ENCODE results near the gene TAF4. TPM values are rescaled to one million over a fixed set of nuclear protein-coding genes. Genes with fewer than 3 reads are reported as not detected.
"Not testable (repeated sequence)": the region's sequence is repeated elsewhere in the genome, so short reads cannot be mapped to it uniquely, and the experiment has no call there.

The TAF4 gene
- total RNA-seq, 1 donor from 2014 or later: 17.6 TPM

DNA sequence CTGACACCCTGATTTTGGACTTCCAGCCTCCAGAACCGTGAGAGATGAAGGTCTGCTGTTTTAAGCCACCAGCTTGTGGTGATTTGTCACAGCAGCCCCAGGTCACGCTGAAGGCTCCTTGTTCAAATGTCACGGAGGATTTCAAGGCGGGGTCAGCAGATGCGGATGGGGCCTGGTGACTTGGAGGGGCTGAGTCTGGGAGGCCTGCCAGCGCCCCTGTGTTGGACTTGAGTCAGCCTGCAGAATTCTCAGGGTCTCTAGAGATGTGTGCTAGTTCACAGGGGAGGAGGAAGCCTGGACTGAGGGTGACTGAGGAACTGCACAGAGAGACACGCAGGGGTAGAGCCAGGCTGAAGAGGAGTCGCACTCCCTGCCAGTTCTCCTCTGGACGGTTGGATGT, 19.5 kb upstream of the TAF4 start:
- TF ChIP-seq, protein P1, sequence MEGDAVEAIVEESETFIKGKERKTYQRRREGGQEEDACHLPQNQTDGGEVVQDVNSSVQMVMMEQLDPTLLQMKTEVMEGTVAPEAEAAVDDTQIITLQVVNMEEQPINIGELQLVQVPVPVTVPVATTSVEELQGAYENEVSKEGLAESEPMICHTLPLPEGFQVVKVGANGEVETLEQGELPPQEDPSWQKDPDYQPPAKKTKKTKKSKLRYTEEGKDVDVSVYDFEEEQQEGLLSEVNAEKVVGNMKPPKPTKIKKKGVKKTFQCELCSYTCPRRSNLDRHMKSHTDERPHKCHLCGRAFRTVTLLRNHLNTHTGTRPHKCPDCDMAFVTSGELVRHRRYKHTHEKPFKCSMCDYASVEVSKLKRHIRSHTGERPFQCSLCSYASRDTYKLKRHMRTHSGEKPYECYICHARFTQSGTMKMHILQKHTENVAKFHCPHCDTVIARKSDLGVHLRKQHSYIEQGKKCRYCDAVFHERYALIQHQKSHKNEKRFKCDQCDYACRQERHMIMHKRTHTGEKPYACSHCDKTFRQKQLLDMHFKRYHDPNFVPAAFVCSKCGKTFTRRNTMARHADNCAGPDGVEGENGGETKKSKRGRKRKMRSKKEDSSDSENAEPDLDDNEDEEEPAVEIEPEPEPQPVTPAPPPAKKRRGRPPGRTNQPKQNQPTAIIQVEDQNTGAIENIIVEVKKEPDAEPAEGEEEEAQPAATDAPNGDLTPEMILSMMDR (IDR thresholded peaks at IDR 0.05): no peak
- DNase-seq (no peak), ATAC-seq (no peak)
- intact Hi-C loops (cut with DNase I): no loop called here
- Histone ChIP-seq H3K4me3 (no peak overlapping the region), H3K4me1 (no peaks in the 10 kb centered on the region), H3K36me3 (no peaks in the 10 kb centered on the region), H3K27me3 (ENCODE audit: low read depth) (peaks cover 9% of the 10 kb centered on the region), H3K27ac (no peak overlapping the region), H3K9me3 (no peaks in the 10 kb centered on the region)

DNA sequence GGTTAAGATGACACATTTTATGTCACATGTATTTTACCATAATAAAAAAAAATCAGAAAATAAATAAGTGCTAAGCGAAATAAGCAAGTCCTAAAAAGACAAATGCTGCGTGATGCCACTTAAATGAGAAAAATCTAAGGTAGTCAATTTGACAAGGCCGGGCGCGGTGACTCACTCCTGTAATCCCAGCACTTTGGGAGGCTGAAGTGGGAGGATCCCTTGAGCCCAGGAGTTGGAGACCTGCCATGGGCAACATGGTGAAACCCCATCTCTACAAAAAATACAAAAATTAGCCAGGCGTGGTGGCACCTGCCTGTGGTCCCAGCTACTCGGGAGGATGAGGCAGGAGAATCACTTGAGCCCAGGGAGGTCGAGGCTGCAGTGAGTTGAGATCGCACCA, 18.5 kb upstream of the TAF4 start:
- H3K27ac ChIP-seq; ATAC-seq; H3K27me3 ChIP-seq (ENCODE audit: low read depth); H3K36me3 ChIP-seq; H3K4me1 ChIP-seq; DNase-seq; H3K4me3 ChIP-seq; intact Hi-C loops (cut with DNase I); H3K9me3 ChIP-seq: not testable (repeated sequence)

DNA sequence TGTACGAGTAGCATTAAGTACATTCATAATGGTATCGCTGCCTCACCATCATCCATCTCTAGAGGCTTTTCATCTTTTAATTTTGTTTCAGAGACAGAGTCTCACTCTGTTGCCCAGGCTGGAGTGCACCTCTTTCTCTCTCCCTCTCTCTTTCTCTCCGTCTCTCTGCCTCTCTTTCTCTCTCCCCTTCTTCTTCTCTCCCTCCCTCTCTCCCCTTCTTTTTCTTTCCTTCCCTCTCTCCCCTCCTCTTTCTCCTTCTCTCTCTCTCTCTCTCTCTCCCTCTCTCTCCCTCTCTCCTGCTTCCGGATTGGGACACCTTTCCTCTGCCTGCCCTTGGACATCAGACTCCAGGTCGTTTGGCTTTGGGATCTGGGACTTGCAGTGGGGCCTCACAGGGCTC, 17.6 kb upstream of the TAF4 start:
- ATAC-seq (no peak), DNase-seq (no peak)
- H3K36me3 ChIP-seq: no peaks in the 10 kb centered on the region
- H3K9me3 ChIP-seq: no peaks in the 10 kb centered on the region
- intact Hi-C loops (cut with DNase I): no loop called here
- H3K27ac ChIP-seq: no peak overlapping the region
- no peak overlapping the region for H3K4me3 ChIP-seq
- H3K4me1 ChIP-seq: no peaks in the 10 kb centered on the region
- peaks cover 9% of the 10 kb centered on the region for H3K27me3 ChIP-seq (ENCODE audit: low read depth)
- TF ChIP-seq, protein P1 (IDR thresholded peaks at IDR 0.05): no peak

DNA sequence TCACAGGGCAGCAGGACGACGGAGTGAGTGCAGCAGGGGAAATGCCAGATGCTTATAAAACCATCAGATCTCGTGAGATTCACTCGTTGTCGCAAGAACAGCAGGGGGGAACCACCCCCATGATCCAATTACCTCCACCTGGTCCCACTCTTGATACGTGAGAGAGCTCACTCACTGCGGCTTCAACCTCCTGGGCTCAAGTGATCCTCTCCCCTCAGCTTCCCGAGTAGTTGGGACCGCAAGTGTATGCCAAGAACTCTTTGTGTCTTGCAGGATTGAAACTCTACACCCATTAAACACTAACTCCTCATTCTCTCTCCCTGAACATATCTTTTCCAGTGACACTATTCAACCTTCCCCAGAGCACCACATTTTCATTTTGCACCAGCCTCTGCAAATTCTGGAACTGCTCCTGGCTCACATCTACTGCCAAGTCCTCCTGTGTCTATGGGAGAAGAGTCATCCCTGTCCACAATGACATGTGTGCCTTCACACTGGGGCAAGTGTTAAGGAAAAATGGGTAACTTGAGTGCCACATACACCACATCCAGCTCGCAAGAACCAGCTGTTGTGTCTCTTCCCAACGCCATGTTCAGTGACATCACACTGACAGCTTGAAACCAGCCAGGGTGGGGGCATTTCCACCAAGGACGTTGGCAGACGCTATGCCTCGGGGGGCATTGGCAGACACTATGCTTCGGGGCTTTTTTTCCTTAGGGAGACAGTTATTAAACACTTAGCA, 14.7 kb upstream of the TAF4 start:
- DNase-seq: no peak
- H3K4me1 ChIP-seq: no peaks in the 10 kb centered on the region
- no peak for ATAC-seq
- no peaks in the 10 kb centered on the region for H3K36me3 ChIP-seq
- TF ChIP-seq, protein P1 (IDR thresholded peaks at IDR 0.05): no peak
- peaks cover 10% of the 10 kb centered on the region for H3K27me3 ChIP-seq (ENCODE audit: low read depth)
- peaks cover 13% of the 10 kb centered on the region for H3K9me3 ChIP-seq
- no peak overlapping the region for H3K27ac ChIP-seq
- intact Hi-C loops (cut with DNase I): no loop called here
- H3K4me3 ChIP-seq: no peak overlapping the region

DNA sequence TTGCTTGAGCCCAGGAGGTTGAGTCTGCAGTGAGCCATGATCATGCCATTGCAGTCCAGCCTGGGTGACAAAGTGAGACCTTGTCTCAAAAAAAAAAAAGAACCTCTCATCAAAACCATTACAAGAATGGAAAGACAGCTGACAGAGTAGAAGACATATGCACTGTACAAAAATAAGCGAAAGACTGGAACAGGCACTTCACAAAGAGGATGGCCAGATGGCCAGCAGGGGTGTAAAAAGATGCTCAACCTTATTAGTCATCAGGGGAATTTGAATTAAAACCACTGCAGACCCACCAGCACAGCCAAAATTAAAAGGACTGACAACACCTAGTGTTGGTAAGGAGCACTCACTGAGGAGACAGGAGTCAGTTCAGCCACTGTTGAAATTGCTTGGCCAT, 13.5 kb upstream of the TAF4 start:
- Histone ChIP-seq H3K36me3 (no peaks in the 10 kb centered on the region), H3K27ac (no peak overlapping the region), H3K27me3 (ENCODE audit: low read depth) (peaks cover 3% of the 10 kb centered on the region), H3K4me3 (no peak overlapping the region), H3K9me3 (peaks cover 22% of the 10 kb centered on the region), H3K4me1 (no peaks in the 10 kb centered on the region)
- TF ChIP-seq, protein P1 (IDR thresholded peaks at IDR 0.05): no peak
- no peak for ATAC-seq
- intact Hi-C loops (cut with DNase I): no loop called here
- no peak for DNase-seq

DNA sequence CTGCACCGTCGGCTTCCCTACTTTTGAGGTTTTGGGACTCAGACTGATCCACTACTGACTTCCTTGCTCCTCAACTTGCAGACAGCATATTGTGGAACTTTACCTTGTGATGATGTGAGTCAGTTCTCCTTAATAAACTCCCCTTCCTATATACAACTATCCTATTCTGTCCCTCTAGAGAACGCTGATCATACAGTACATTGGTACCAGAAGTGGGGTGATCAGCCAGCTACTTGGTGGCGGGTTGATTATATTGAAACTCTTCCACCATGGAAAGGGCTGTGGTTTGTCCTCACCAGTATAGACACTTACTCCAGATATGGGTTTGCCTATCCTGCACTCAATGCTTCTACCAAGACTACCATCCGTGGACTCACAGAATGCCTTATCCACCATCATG, 7.6 kb upstream of the TAF4 start:
- H3K27ac ChIP-seq: no peak overlapping the region
- ATAC-seq: no peak
- H3K4me1 ChIP-seq: no peaks in the 10 kb centered on the region
- intact Hi-C loops (cut with DNase I): no loop called here
- H3K4me3 ChIP-seq: no peak overlapping the region
- TF ChIP-seq, protein P1 (IDR thresholded peaks at IDR 0.05): no peak
- H3K36me3 ChIP-seq: no peaks in the 10 kb centered on the region
- H3K9me3 ChIP-seq: peaks cover 28% of the 10 kb centered on the region
- DNase-seq: no peak
- peaks cover 3% of the 10 kb centered on the region for H3K27me3 ChIP-seq (ENCODE audit: low read depth)

DNA sequence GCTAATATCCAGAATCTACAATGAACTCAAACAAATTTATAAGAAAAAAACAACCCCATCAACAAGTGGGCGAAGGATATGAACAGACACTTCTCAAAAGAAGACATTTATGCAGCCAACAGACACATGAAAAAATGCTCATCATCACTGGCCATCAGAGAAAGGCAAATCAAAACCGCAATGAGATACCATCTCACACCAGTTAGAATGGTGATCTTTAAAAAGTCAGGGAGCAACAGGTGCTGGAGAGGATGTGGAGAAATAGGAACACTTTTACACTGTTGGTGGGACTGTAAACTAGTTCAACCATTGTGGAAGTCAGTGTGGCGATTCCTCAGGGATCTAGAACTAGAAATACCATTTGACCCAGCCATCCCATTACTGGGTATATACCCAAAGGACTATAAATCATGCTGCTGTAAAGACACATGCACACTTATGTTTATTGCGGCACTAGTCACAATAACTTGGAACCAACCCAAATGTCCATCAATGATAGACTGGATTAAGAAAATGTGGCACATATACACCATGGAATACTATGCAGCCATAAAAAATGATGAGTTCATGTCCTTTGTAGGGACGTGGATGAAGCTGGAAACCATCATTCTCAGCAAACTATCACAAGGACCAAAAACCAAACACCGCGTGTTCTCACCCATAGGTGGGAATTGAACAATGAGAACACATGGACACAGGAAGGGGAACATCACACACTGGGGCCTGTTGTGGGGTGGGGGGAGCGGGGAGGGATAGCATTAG, 6.2 kb upstream of the TAF4 start:
- peaks cover 28% of the 10 kb centered on the region for H3K9me3 ChIP-seq
- ATAC-seq; H3K27me3 ChIP-seq (ENCODE audit: low read depth); H3K27ac ChIP-seq; DNase-seq; H3K4me3 ChIP-seq; intact Hi-C loops (cut with DNase I); H3K36me3 ChIP-seq: not testable (repeated sequence)
- H3K4me1 ChIP-seq: peaks cover 13% of the 10 kb centered on the region

Data from lower lobe of right lung (tissue), 2 donors.